HG03520 (cell line): ENCODE measurements around the gene MGRN1.
A peak's percentile ranks its signal among the peaks of the same experiment; 100 is the strongest.
"Not testable (repeated sequence)": the region's sequence is repeated elsewhere in the genome, so short reads cannot be mapped to it uniquely, and the experiment has no call there.

Experiments
- ATAC-seq: cut with Tn5 transposase; IDR thresholded peaks from one replicate; pipeline ENCODE4 v1.9.1; 2021; ENCODE audit warnings: mild to moderate bottlenecking, moderate library complexity; ENCODE audit not compliant: unreplicated experiment

Gene MGRN1

DNA sequence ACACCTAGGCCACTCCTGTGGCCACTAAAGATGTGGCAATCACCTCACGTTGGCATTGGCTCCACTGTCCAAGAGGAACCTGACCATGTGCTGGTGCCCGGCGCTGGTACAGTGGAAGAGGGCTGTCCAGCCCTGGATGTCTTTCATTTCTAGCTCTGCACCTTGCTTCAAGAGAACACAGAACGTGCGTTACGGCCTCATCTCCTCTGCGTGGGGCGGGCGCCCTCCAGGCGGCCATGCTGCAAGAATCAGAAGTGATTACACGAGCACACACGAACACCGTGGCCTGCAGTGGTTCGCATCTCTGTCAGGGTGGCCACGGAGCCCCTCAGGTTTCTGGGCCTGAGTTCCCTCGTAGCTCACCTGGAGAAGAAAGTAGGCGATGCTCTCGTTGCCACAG is 102.0 kb downstream of the MGRN1 start:
- ATAC-seq, result no peak

- ATAC-seq, result no peak
These were observed 104.0 kb downstream of the MGRN1 start for GRCh38 chr16:4728676-4729075.

DNA sequence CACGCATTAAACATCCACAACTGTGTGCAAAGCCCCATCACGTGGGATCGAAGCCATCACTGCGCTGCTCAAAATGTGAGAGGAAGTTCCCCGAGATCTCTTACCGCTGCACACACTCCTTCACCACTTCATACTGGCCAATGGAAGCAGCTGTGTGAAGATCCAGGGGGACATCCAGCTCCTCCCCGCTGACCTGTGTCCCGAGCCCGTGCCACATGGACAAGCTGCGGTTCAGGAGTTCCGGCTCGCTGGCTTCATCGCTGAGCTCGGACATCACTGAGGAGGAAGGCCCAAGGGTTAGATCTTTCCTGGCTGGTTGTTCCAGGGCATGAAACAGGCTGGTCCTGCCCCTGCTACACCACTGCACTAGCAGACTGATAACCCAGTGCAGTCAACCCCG is 105.2 kb downstream of the MGRN1 start:
- ATAC-seq, result no peak

- ATAC-seq, result no peak
These were observed 108.7 kb downstream of the MGRN1 start for GRCh38 chr16:4733211-4733742.

DNA sequence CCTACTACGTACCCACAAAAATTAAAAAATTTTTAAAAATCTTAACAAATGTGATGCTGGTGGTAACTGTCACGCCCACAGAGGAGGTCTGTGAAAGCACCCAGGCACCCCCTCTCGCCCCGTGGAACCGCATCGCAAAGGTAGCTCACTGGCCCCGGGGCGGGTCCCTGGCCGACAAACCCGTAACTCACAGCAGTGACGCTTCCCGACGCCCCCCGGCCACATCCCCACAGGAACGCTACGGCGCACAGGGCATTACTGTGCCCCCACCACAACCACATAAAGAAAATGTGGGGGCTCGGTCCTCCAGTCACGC is 109.1 kb downstream of the MGRN1 start:
- peak; percentile 1 for ATAC-seq

DNA sequence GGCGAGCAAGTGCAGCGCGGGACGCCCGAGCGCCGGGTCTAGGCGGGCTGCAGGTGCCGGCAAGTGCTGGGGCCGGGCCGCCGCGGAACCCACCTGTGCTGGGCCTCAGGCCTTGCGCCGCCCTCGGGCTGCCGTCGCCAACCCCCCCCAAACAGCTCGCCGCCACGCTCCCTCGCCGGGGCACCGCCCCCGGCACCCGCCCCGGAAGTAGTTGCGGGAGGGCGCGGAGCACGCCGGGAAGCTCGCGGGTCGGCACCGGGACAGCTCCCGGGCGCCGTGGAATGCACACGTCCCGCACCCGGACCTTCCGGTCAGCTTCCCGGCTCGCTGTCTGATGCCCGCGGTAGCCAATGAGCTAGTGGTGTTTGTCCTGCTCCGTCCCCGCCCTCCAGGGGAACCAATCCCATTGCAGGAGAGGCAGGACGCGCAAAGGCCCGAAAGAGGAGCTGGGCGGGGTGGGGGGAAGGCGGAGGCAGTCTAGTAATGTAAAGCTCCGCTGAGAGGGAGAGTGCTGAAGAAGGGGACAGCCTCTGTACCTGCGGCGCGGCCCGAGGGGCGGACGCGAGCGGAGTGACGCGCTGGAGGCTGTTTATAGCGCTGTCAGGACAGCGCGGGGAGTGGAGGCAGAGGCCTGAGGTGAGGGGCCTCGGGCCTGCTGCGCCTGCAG is 109.6 kb downstream of the MGRN1 start, which contains the start of the genes ANKS3 and DNAAF8:
Gene ANKS3 (minus strand): TSS at position 209 of the 667 bp plus-strand sequence. CDS start 4,122 bp downstream, outside the sequence.
Gene DNAAF8 (plus strand): TSS at position 475 of the 667 bp plus-strand sequence. CDS start 1,978 bp downstream, outside the sequence.
- ATAC-seq, result peak; percentile 61

GRCh38 chr16:4734730-4735535 is 110.3 kb downstream of the MGRN1 start:
- peak; percentile 35 for ATAC-seq

- ATAC-seq, result no peak
These were observed 111.9 kb downstream of the MGRN1 start for GRCh38 chr16:4736546-4736945.

DNA sequence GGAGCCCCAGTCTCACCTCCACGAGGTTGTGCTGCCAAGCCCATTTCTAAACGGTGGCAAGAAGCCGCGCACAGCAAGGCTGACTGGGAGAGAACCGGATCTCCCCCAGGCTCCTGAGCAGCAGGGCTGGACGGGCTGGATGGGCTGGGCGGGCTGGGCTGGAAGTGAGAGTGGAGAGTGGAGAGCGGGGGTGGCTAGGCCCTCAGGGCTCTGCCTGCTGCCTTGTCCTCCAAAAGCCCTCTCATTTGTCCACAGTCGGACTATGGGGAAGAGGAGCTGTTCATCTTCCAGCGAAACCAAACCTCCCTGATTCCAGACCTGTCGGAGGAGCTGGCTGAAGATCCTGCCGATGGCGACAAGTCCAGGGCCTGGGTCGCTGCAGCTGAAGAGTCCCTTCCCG is 112.9 kb downstream of the MGRN1 start:
- no peak for ATAC-seq

DNA sequence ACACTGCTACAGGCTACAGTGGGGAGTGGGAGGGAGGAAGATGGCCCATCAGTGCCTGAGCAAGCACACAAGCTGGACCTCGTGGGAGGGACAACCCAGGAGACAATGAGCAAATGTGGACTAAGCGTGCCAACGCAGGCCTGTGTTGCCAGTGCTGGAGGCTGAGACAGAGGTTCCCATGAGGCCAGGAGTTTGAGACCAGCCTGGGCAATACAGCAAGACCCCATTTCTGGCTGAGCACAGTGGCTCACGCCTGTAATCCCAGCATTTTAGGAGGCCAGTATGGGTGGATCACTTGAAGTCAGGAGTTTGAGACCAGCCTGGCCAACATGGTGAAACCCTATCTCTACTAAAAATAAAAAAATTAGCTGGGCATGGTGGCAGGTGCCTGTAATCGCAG is 113.7 kb downstream of the MGRN1 start:
- ATAC-seq, result not testable (repeated sequence)
